ENCODE data around the gene PRICKLE2.

The PRICKLE2 gene

DNA sequence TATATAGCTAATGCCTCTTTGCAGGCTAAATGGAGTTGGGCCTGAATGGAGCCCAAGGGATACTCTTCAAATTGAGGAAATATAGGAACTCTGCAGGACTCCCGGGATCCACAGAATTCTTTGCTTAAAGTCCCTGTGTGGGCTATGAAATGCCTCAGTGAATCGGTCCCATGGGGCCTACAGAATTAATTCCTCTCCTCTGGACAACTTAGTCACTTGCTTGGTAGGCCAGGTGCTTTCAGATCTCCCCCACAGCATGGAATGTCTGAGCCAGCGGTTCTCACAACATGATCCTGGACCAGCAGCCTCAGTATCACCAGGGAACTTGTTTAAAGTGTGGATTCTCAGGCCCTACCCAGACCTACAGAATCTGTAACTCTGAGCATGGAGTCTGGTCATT lies 15.1 kb upstream of the PRICKLE2 start:
- H2BK12ac ChIP-seq (ENCODE audit: low read length) = no peak overlapping the region
- H4K91ac ChIP-seq (ENCODE audit: low read depth, low read length) = no peak overlapping the region
- H3K27me3 ChIP-seq (ENCODE audit: insufficient read depth, low read length) = no peaks in the 10 kb centered on the region
- no peak overlapping the region for H3K14ac ChIP-seq (ENCODE audit: low read length)
- H3K36me3 ChIP-seq (ENCODE audit: control insufficient read depth in 1 of 2, insufficient read depth in 2 of 2, low read length in 2 of 2) = peaks cover 16 to 28% of the 10 kb centered on the region in 2 experiments
- H3K4me2 ChIP-seq (ENCODE audit: low read length) = no peak overlapping the region
- H2AK5ac ChIP-seq (ENCODE audit: low read length) = no peak overlapping the region
- no peak overlapping the region for H4K8ac ChIP-seq (ENCODE audit: low read depth, low read length)
- no peak for DNase-seq
- peaks cover 2% of the 10 kb centered on the region for H3K79me1 ChIP-seq (ENCODE audit: low read length)
- H3K9ac ChIP-seq (ENCODE audit: low read length) = no peak overlapping the region
- H2BK5ac ChIP-seq (ENCODE audit: low read depth, low read length, poor library complexity) = peak overlapping the region; percentile 19
- no peak overlapping the region for H2BK120ac ChIP-seq (ENCODE audit: insufficient read depth, low read length, poor library complexity)
- peak overlapping the region; percentile 31 for H3K27ac ChIP-seq (ENCODE audit: low read depth, low read length)
- no CpG with 5 or more reads among the region's 3 CpGs for WGBS (ENCODE audit: extremely low coverage, insufficient coverage, insufficient read length)
- peaks cover 13 to 26% of the 10 kb centered on the region in 2 experiments for H3K4me1 ChIP-seq (ENCODE audit: control insufficient read depth in 1 of 2, insufficient read depth in 2 of 2, low read length in 2 of 2)
- H4K12ac ChIP-seq (ENCODE audit: low read depth, low read length) = no peak overlapping the region
- H3K23ac ChIP-seq (ENCODE audit: low read length) = no peak overlapping the region
- H3K4ac ChIP-seq (ENCODE audit: low read depth, low read length) = no peak overlapping the region
- H3K79me2 ChIP-seq (ENCODE audit: control insufficient read depth, insufficient read depth, low read length, poor library complexity) = no peaks in the 10 kb centered on the region
- H3K4me3 ChIP-seq (ENCODE audit: low read depth, low read length) = no peak overlapping the region
- H3K18ac ChIP-seq (ENCODE audit: low read length) = no peak overlapping the region
- no peak overlapping the region for H2AFZ ChIP-seq (ENCODE audit: insufficient read depth, low read length, poor library complexity)
- H3K9me3 ChIP-seq (ENCODE audit: insufficient read depth, low read depth, low read length) = peaks cover 3% of the 10 kb centered on the region

- Histone ChIP-seq H3K4me2 (ENCODE audit: low read length) (no peak overlapping the region), H3K23ac (ENCODE audit: low read length) (no peak overlapping the region), H3K14ac (ENCODE audit: low read length) (no peak overlapping the region), H3K36me3 (ENCODE audit: control insufficient read depth in 1 of 2, insufficient read depth in 2 of 2, low read length in 2 of 2) (peaks cover 16 to 28% of the 10 kb centered on the region in 2 experiments), H3K79me2 (ENCODE audit: control insufficient read depth, insufficient read depth, low read length, poor library complexity) (no peaks in the 10 kb centered on the region), H4K91ac (ENCODE audit: low read depth, low read length) (no peak overlapping the region), H2BK12ac (ENCODE audit: low read length) (no peak overlapping the region), H3K9ac (ENCODE audit: low read length) (no peak overlapping the region), H3K27me3 (ENCODE audit: insufficient read depth, low read length) (no peaks in the 10 kb centered on the region), H2BK5ac (ENCODE audit: low read depth, low read length, poor library complexity) (peak overlapping the region; percentile 31), H4K12ac (ENCODE audit: low read depth, low read length) (no peak overlapping the region), H3K9me3 (ENCODE audit: insufficient read depth, low read depth, low read length) (peaks cover 3% of the 10 kb centered on the region), H4K8ac (ENCODE audit: low read depth, low read length) (no peak overlapping the region), H3K4me3 (ENCODE audit: low read depth, low read length) (no peak overlapping the region), H3K79me1 (ENCODE audit: low read length) (peaks cover 2% of the 10 kb centered on the region), H2AK5ac (ENCODE audit: low read length) (no peak overlapping the region), H3K4ac (ENCODE audit: low read depth, low read length) (no peak overlapping the region), H3K18ac (ENCODE audit: low read length) (no peak overlapping the region), H2BK120ac (ENCODE audit: insufficient read depth, low read length, poor library complexity) (no peak overlapping the region), H2AFZ (ENCODE audit: insufficient read depth, low read length, poor library complexity) (no peak overlapping the region), H3K27ac (ENCODE audit: low read depth, low read length) (peak overlapping the region; percentile 88), H3K4me1 (ENCODE audit: control insufficient read depth in 1 of 2, insufficient read depth in 2 of 2, low read length in 2 of 2) (peaks cover 13 to 26% of the 10 kb centered on the region in 2 experiments)
- DNase-seq = no peak
- WGBS (ENCODE audit: extremely low coverage, insufficient coverage, insufficient read length) = no CpG with 5 or more reads among the region's 5 CpGs
These were observed 14.6 kb upstream of the PRICKLE2 start for GRCh38 chr3:64239841-64240240.

GRCh38 chr3:64238971-64239667 lies 13.9 kb upstream of the PRICKLE2 start:
- H3K23ac ChIP-seq (ENCODE audit: low read length) = no peak overlapping the region
- no peak overlapping the region for H2AFZ ChIP-seq (ENCODE audit: insufficient read depth, low read length, poor library complexity)
- H3K9me3 ChIP-seq (ENCODE audit: insufficient read depth, low read depth, low read length) = peaks cover 3% of the 10 kb centered on the region
- no peak overlapping the region for H2BK12ac ChIP-seq (ENCODE audit: low read length)
- H2BK120ac ChIP-seq (ENCODE audit: insufficient read depth, low read length, poor library complexity) = peak overlapping the region; percentile 4
- H2BK5ac ChIP-seq (ENCODE audit: low read depth, low read length, poor library complexity) = peak overlapping the region; percentile 5
- H4K12ac ChIP-seq (ENCODE audit: low read depth, low read length) = no peak overlapping the region
- WGBS (ENCODE audit: extremely low coverage, insufficient coverage, insufficient read length) = no CpG with 5 or more reads among the region's 12 CpGs
- H3K9ac ChIP-seq (ENCODE audit: low read length) = no peak overlapping the region
- H2AK5ac ChIP-seq (ENCODE audit: low read length) = no peak overlapping the region
- no peak overlapping the region for H3K18ac ChIP-seq (ENCODE audit: low read length)
- no peak overlapping the region for H4K8ac ChIP-seq (ENCODE audit: low read depth, low read length)
- H3K14ac ChIP-seq (ENCODE audit: low read length) = no peak overlapping the region
- no peaks in the 10 kb centered on the region for H3K27me3 ChIP-seq (ENCODE audit: insufficient read depth, low read length)
- H3K79me1 ChIP-seq (ENCODE audit: low read length) = peaks cover 2% of the 10 kb centered on the region
- H4K91ac ChIP-seq (ENCODE audit: low read depth, low read length) = peak overlapping the region; percentile 3
- H3K4me3 ChIP-seq (ENCODE audit: low read depth, low read length) = no peak overlapping the region
- peaks cover 16 to 28% of the 10 kb centered on the region in 2 experiments for H3K36me3 ChIP-seq (ENCODE audit: control insufficient read depth in 1 of 2, insufficient read depth in 2 of 2, low read length in 2 of 2)
- H3K4me2 ChIP-seq (ENCODE audit: low read length) = peak overlapping the region; percentile 27
- H3K4me1 ChIP-seq (ENCODE audit: control insufficient read depth in 1 of 2, insufficient read depth in 2 of 2, low read length in 2 of 2) = peaks cover 13 to 26% of the 10 kb centered on the region in 2 experiments
- peak; percentile 14 to 15 for DNase-seq
- peak overlapping the region; percentile 88 for H3K27ac ChIP-seq (ENCODE audit: low read depth, low read length)
- H3K79me2 ChIP-seq (ENCODE audit: control insufficient read depth, insufficient read depth, low read length, poor library complexity) = no peaks in the 10 kb centered on the region
- H3K4ac ChIP-seq (ENCODE audit: low read depth, low read length) = no peak overlapping the region

GRCh38 chr3:64237083-64237482 lies 11.8 kb upstream of the PRICKLE2 start:
- Histone ChIP-seq H3K4me3 (ENCODE audit: low read depth, low read length) (no peak overlapping the region), H3K9ac (ENCODE audit: low read length) (no peak overlapping the region), H4K8ac (ENCODE audit: low read depth, low read length) (no peak overlapping the region), H4K91ac (ENCODE audit: low read depth, low read length) (no peak overlapping the region), H2BK12ac (ENCODE audit: low read length) (no peak overlapping the region), H3K9me3 (ENCODE audit: insufficient read depth, low read depth, low read length) (peaks cover 3% of the 10 kb centered on the region), H3K4me1 (ENCODE audit: control insufficient read depth in 1 of 2, insufficient read depth in 2 of 2, low read length in 2 of 2) (peaks cover 10 to 23% of the 10 kb centered on the region in 2 experiments), H3K27ac (ENCODE audit: low read depth, low read length) (no peak overlapping the region), H3K36me3 (ENCODE audit: control insufficient read depth in 1 of 2, insufficient read depth in 2 of 2, low read length in 2 of 2) (peaks cover 16 to 28% of the 10 kb centered on the region in 2 experiments), H3K23ac (ENCODE audit: low read length) (no peak overlapping the region), H2BK120ac (ENCODE audit: insufficient read depth, low read length, poor library complexity) (no peak overlapping the region), H2AK5ac (ENCODE audit: low read length) (no peak overlapping the region), H3K79me1 (ENCODE audit: low read length) (peaks cover 2% of the 10 kb centered on the region), H3K18ac (ENCODE audit: low read length) (peak overlapping the region; percentile 68), H3K27me3 (ENCODE audit: insufficient read depth, low read length) (no peaks in the 10 kb centered on the region), H2BK5ac (ENCODE audit: low read depth, low read length, poor library complexity) (no peak overlapping the region), H3K4me2 (ENCODE audit: low read length) (no peak overlapping the region), H2AFZ (ENCODE audit: insufficient read depth, low read length, poor library complexity) (no peak overlapping the region), H4K12ac (ENCODE audit: low read depth, low read length) (no peak overlapping the region), H3K4ac (ENCODE audit: low read depth, low read length) (peak overlapping the region; percentile 10), H3K14ac (ENCODE audit: low read length) (no peak overlapping the region), H3K79me2 (ENCODE audit: control insufficient read depth, insufficient read depth, low read length, poor library complexity) (no peaks in the 10 kb centered on the region)
- DNase-seq = no peak
- no CpG with 5 or more reads among the region's 7 CpGs for WGBS (ENCODE audit: extremely low coverage, insufficient coverage, insufficient read length)

All from trophoblast cell (in vitro differentiated cells and primary cell).